Uterus (tissue), 4 donors: Measurements from ENCODE around the gene CCDC78. TPM values are rescaled to one million over a fixed set of nuclear protein-coding genes. Genes with fewer than 3 reads are reported as not detected.
A peak's percentile ranks its signal among the peaks of the same experiment; 100 is the strongest.

Experiments
- DNase-seq, 2 donors: peaks; one replicate each; pipeline ENCODE4 v3.0.0-alpha.2; 2019 to 2020
- H3K27ac ChIP-seq, 2 donors: fragments of 200-600 bp; sonication (generic); 1 replicate in 1 of 2; 2 replicates in 1 of 2; pipeline ENCODE4 v1.5.1; 2016 to 2018
- H3K27me3 ChIP-seq, 2 donors: fragments of 200-600 bp; sonication (generic); one replicate each; pipeline ENCODE4 v1.5.1; 2018 to 2019; ENCODE audit warnings: control low read depth in 1 of 2
- H3K36me3 ChIP-seq, 2 donors: fragments of 200-600 bp; sonication (generic); one replicate each; pipeline ENCODE4 v1.5.1; 2019; ENCODE audit warnings: control low read depth in 1 of 2
- H3K4me1 ChIP-seq, 2 donors: fragments of 200-600 bp; sonication (generic); one replicate each; pipeline ENCODE4 v1.5.1; 2018 to 2019; ENCODE audit warnings: control low read depth in 1 of 2
- H3K4me3 ChIP-seq, 2 donors: fragments of 200-600 bp; sonication (generic); 1 replicate in 1 of 2; 2 replicates in 1 of 2; pipeline ENCODE4 v1.5.1; 2018 to 2019; ENCODE audit warnings: mild to moderate bottlenecking in 1 of 2
- H3K9me3 ChIP-seq, 2 donors: fragments of 200-600 bp; sonication (generic); one replicate each; pipeline ENCODE4 v1.5.1; 2019; ENCODE audit warnings: control low read depth in 1 of 2
- CTCF ChIP-seq, 4 experiments: fragments of 200-600 bp in 2 of 4; fragments of 450-650 bp in 2 of 4; sonication (generic) in 2 of 4; IDR thresholded peaks; one replicate each; pipeline ENCODE4 v1.5.1; 2016 to 2019; ENCODE audit warnings: antibody characterized with exemption in 4 of 4, mild to moderate bottlenecking in 2 of 4, moderate library complexity in 1 of 4
- POLR2A ChIP-seq, 2 donors: fragments of 450-650 bp; IDR thresholded peaks; one replicate each; pipeline ENCODE4 v1.6.1; 2016; ENCODE audit warnings: antibody characterized with exemption in 2 of 2, mild to moderate bottlenecking in 1 of 2, moderate library complexity in 1 of 2
- intact Hi-C: fragments of 100-400 bp; cut with DNase I; formaldehyde crosslinking; loops from one replicate; pipeline ENCODE4 v1.15.1; 2023; ENCODE audit warnings: low total_unique reads
- total RNA-seq, 4 donors: library from RNA; depleted of rRNA in 3 of 4; stranded (reverse); fragments of >200 nt in 3 of 4; gene quantifications; one replicate each; pipeline versions ENCODE4 v1.1.0 to v1.2.4, GENCODE V29; 2014 to 2023
- donor health status: DM: yes; HTN: yes; CAD: no.

The CCDC78 gene
- total RNA-seq, 4 donors from 2014 or later, result 1.3 to 5.3 (median 2.3) TPM; not detected in 1

GRCh38 chr16:682493-683395, 43.5 kb downstream of the CCDC78 start:
- H3K27me3 ChIP-seq, result no peaks in the 10 kb centered on the region
- H3K4me3 ChIP-seq, result no peak overlapping the region
- DNase-seq, result no peak
- intact Hi-C loops, result no loop called here
- TF ChIP-seq CTCF (IDR thresholded peaks at IDR 0.05) (no peak), POLR2A (IDR thresholded peaks at IDR 0.05) (no peak)
- H3K36me3 ChIP-seq, result no peaks in the 10 kb centered on the region
- peaks cover 0 to 29% of the 10 kb centered on the region in 2 donors for H3K4me1 ChIP-seq
- no peaks in the 10 kb centered on the region for H3K9me3 ChIP-seq
- H3K27ac ChIP-seq, result no peak overlapping the region

GRCh38 chr16:681746-682427, 44.4 kb downstream of the CCDC78 start:
- intact Hi-C loops, result no loop called here
- no peak for DNase-seq
- Histone ChIP-seq H3K36me3 (no peaks in the 10 kb centered on the region), H3K27me3 (no peaks in the 10 kb centered on the region), H3K27ac (no peak overlapping the region), H3K9me3 (no peaks in the 10 kb centered on the region), H3K4me3 (no peak overlapping the region), H3K4me1 (peaks cover 0 to 29% of the 10 kb centered on the region in 2 donors)
- no peak for TF ChIP-seq POLR2A (IDR thresholded peaks at IDR 0.05)
- TF ChIP-seq CTCF (IDR thresholded peaks at IDR 0.05), result no peak

GRCh38 chr16:680967-681745, 45.1 kb downstream of the CCDC78 start:
- intact Hi-C loops, result no loop called here
- no peaks in the 10 kb centered on the region for H3K36me3 ChIP-seq
- peak overlapping the region; percentile 86 to 96 for H3K27ac ChIP-seq
- peak overlapping the region; percentile 39 to 82 for H3K4me3 ChIP-seq
- peaks cover 0 to 29% of the 10 kb centered on the region in 2 donors for H3K4me1 ChIP-seq
- no peaks in the 10 kb centered on the region for H3K27me3 ChIP-seq
- no peak for DNase-seq
- no peak for TF ChIP-seq CTCF (IDR thresholded peaks at IDR 0.05)
- no peak for TF ChIP-seq POLR2A (IDR thresholded peaks at IDR 0.05)
- no peaks in the 10 kb centered on the region for H3K9me3 ChIP-seq

GRCh38 chr16:680625-680945, 45.7 kb downstream of the CCDC78 start:
- Histone ChIP-seq H3K4me3 (peak overlapping the region; percentile 39 to 82), H3K36me3 (no peaks in the 10 kb centered on the region), H3K27ac (peak overlapping the region; percentile 86 to 96), H3K4me1 (peaks cover 0 to 34% of the 10 kb centered on the region in 2 donors), H3K27me3 (no peaks in the 10 kb centered on the region), H3K9me3 (no peaks in the 10 kb centered on the region)
- TF ChIP-seq CTCF (IDR thresholded peaks at IDR 0.05) (no peak), POLR2A (IDR thresholded peaks at IDR 0.05) (no peak)
- DNase-seq, result no peak
- intact Hi-C loops, result no loop called here
